HCT116 (cell line): ENCODE results near the gene FOXC2.

Experiments used
- CEBPB ChIP-seq: IDR thresholded peaks from 2 replicates; pipeline ENCODE4 v1.6.1; 2012; ENCODE audit warnings: low read depth
- CTCF ChIP-seq, 3 experiments: fragments of 200-600 bp in 1 of 3; sonication (generic) in 1 of 3; IDR thresholded peaks in 2 of 3; conservative IDR thresholded peaks in 1 of 3; 2 replicates each; pipeline ENCODE4 v1.5.1; 2012 to 2017; ENCODE audit warnings: low read depth in 2 of 3, low read length in 2 of 3, antibody characterized with exemption in 1 of 3, borderline replicate concordance in 1 of 3, control low read depth in 1 of 3, mild to moderate bottlenecking in 1 of 3, mixed read lengths in 1 of 3, mixed run types in 1 of 3, moderate library complexity in 1 of 3; ENCODE audit not compliant: insufficient read depth in 1 of 3
- EGR1 ChIP-seq: IDR thresholded peaks from 2 replicates; pipeline ENCODE4 v1.6.1; 2012; ENCODE audit warnings: low read depth
- EZH2 ChIP-seq: fragments of 200-600 bp; sonication (generic); IDR thresholded peaks from 2 replicates; pipeline ENCODE4 v1.6.1; 2017; ENCODE audit warnings: antibody characterized with exemption, mixed run types
- EZH2phosphoT487 ChIP-seq: fragments of 200-600 bp; IDR thresholded peaks from 2 replicates; pipeline ENCODE4 v1.6.1; 2018; ENCODE audit warnings: antibody characterized with exemption, borderline replicate concordance
- JUND ChIP-seq: IDR thresholded peaks from 2 replicates; pipeline ENCODE4 v1.6.1; 2012
- POLR2A ChIP-seq: IDR thresholded peaks from 2 replicates; pipeline ENCODE4 v1.7.0; 2011; ENCODE audit warnings: borderline replicate concordance; ENCODE audit not compliant: insufficient read depth, insufficient read length; ENCODE audit errors: extremely low read depth
- POLR2AphosphoS5 ChIP-seq: IDR thresholded peaks from 2 replicates; pipeline ENCODE4 v1.6.1; 2011; ENCODE audit warnings: mild to moderate bottlenecking, low read depth, low read length, moderate library complexity
- RAD21 ChIP-seq: IDR thresholded peaks from 2 replicates; pipeline ENCODE4 v1.6.1; 2012; ENCODE audit warnings: low read depth, mild to moderate bottlenecking
- REST ChIP-seq: IDR thresholded peaks from 2 replicates; pipeline ENCODE4 v1.6.1; 2012; ENCODE audit warnings: low read depth
- SRF ChIP-seq: IDR thresholded peaks from 2 replicates; pipeline ENCODE4 v1.6.1; 2012; ENCODE audit warnings: low read depth
- YY1 ChIP-seq: IDR thresholded peaks from 2 replicates; pipeline ENCODE4 v1.6.1; 2011; ENCODE audit warnings: low read length, low read depth, moderate library complexity, mild to moderate bottlenecking; ENCODE audit not compliant: insufficient replicate concordance; ENCODE audit errors: extremely low read depth
- ZNF274 ChIP-seq: fragments of 200-500 bp; sonication (Bioruptor generic); IDR thresholded peaks from 2 replicates; pipeline ENCODE4 v1.6.1; 2014; ENCODE audit warnings: mild to moderate bottlenecking, low read depth, low read length, inconsistent platforms

GRCh38 chr16:86610779-86611524, 44.3 kb downstream of the FOXC2 start:
- no peak for TF ChIP-seq EZH2phosphoT487
- TF ChIP-seq CTCF (IDR thresholded peaks at IDR 0.05 in 2 of 3, conservative IDR thresholded peaks at IDR 0.05 in 1 of 3; ENCODE audit: borderline replicate concordance in 1 of 3, insufficient read depth in 1 of 3, low read depth in 2 of 3, low read length in 2 of 3): no peak
- no peak for TF ChIP-seq POLR2A
- no peak for TF ChIP-seq POLR2AphosphoS5
- TF ChIP-seq CEBPB: no peak
- TF ChIP-seq SRF: no peak
- TF ChIP-seq REST: no peak
- TF ChIP-seq EZH2: no peak
- TF ChIP-seq EGR1: no peak
- TF ChIP-seq RAD21: no peak
- no peak for TF ChIP-seq JUND
- no peak for TF ChIP-seq ZNF274
- no peak for TF ChIP-seq YY1
